Stimulated activated CD4-positive, alpha-beta T cell treated with anti-CD3 and anti-CD28 coated beads, Interleukin-2, amount 100 ng/mL, for 4 hours (primary cell): ENCODE data around the gene ZNF511.
"Not testable (repeated sequence)": the region's sequence is repeated elsewhere in the genome, so short reads cannot be mapped to it uniquely, and the experiment has no call there.

Experiments
- DNase-seq: peaks from one replicate; pipeline ENCODE4 v3.0.0-alpha.2; 2020; ENCODE audit warnings: low read depth

Gene ZNF511

GRCh38 chr10:133314911-133315310 lies 6.2 kb downstream of the ZNF511 start:
- no peak for DNase-seq

- no peak for DNase-seq
These were observed 7.1 kb downstream of the ZNF511 start for GRCh38 chr10:133315847-133316246.

GRCh38 chr10:133316266-133316665 lies 7.6 kb downstream of the ZNF511 start:
- DNase-seq, result no peak

GRCh38 chr10:133316732-133317131 lies 8.0 kb downstream of the ZNF511 start:
- DNase-seq, result no peak

- DNase-seq, result peak; percentile 29
These were observed 9.9 kb downstream of the ZNF511 start for GRCh38 chr10:133318494-133319127.

- DNase-seq, result not testable (repeated sequence)
These were observed 12.2 kb downstream of the ZNF511 start for GRCh38 chr10:133320852-133321422.

GRCh38 chr10:133322064-133322709 lies 13.5 kb downstream of the ZNF511 start:
- not testable (repeated sequence) for DNase-seq

- DNase-seq, result peak; percentile 49
These were observed 15.6 kb downstream of the ZNF511 start for GRCh38 chr10:133324198-133324792.

GRCh38 chr10:133324857-133325260 lies 16.1 kb downstream of the ZNF511 start:
- DNase-seq, result no peak

GRCh38 chr10:133325440-133326222 lies 16.9 kb downstream of the ZNF511 start:
- no peak for DNase-seq

- DNase-seq, result no peak
These were observed 17.5 kb downstream of the ZNF511 start for GRCh38 chr10:133326223-133326551.

- no peak for DNase-seq
These were observed 18.3 kb downstream of the ZNF511 start for GRCh38 chr10:133326745-133327650.

GRCh38 chr10:133327651-133328357 lies 19.1 kb downstream of the ZNF511 start:
- DNase-seq, result no peak

GRCh38 chr10:133328358-133329343 lies 19.9 kb downstream of the ZNF511 start:
- DNase-seq, result no peak

GRCh38 chr10:133329491-133330202 lies 20.9 kb downstream of the ZNF511 start:
- DNase-seq, result peak; percentile 82

GRCh38 chr10:133332936-133333699 lies 24.4 kb downstream of the ZNF511 start:
- DNase-seq, result no peak

- peak; percentile 38 for DNase-seq
These were observed 26.0 kb downstream of the ZNF511 start for GRCh38 chr10:133334503-133335245.
